Activated CD8-positive, alpha-beta T cell treated with anti-CD3 and anti-CD28 coated beads for 36 hours (primary cell): ENCODE results near the gene RNLS. TPM values are rescaled to one million over a fixed set of nuclear protein-coding genes. Genes with fewer than 3 reads are reported as not detected.

ENCODE experiments used
- ATAC-seq: fragments of 200-7000 bp; cut with Tn5 transposase; one replicate; pipeline ENCODE4 v1.10.0; 2021; ENCODE audit warnings: mild to moderate bottlenecking, moderate library complexity
- CTCF ChIA-PET: fragments of 350-600 bp; sonication (Branson Sonifier 250); formaldehyde crosslinking; loops from one replicate; lab custom pipeline; 2021; ENCODE audit warnings: antibody characterized with exemption; lab: Charles Lee
- POLR2A ChIA-PET: fragments of 350-600 bp; sonication (Branson Sonifier 250); formaldehyde crosslinking; loops from one replicate; lab custom pipeline; 2021; ENCODE audit warnings: antibody characterized with exemption; lab: Charles Lee
- DNase-seq: peaks from one replicate; pipeline ENCODE4 v3.0.0-alpha.2; 2020
- H3K27ac Mint-ChIP-seq: one replicate; pipeline ENCODE4 v1.8.0; 2021; ENCODE audit warnings: mild to moderate bottlenecking, mixed read lengths
- H3K27me3 Mint-ChIP-seq: one replicate; pipeline ENCODE4 v1.8.0; 2021; ENCODE audit warnings: mixed read lengths
- H3K36me3 Mint-ChIP-seq: one replicate; pipeline ENCODE4 v1.8.0; 2021; ENCODE audit warnings: low read depth, mixed read lengths
- H3K4me1 Mint-ChIP-seq: one replicate; pipeline ENCODE4 v1.8.0; 2021; ENCODE audit warnings: low read depth, mixed read lengths
- H3K4me3 Mint-ChIP-seq: one replicate; pipeline ENCODE4 v1.8.0; 2021; ENCODE audit warnings: mild to moderate bottlenecking, moderate library complexity, mixed read lengths
- H3K9me3 Mint-ChIP-seq: one replicate; pipeline ENCODE4 v1.8.0; 2021; ENCODE audit warnings: mixed read lengths
- CTCF ChIP-seq: fragments of 200-600 bp; IDR thresholded peaks from one replicate; pipeline ENCODE4 v1.8.0; 2022; ENCODE audit warnings: antibody characterized with exemption, mild to moderate bottlenecking
- intact Hi-C: fragments of 100-400 bp; cut with micrococcal nuclease; formaldehyde crosslinking; loops from one replicate; pipeline ENCODE4 v1.10.0; 2022
- total RNA-seq, 2 experiments: library from RNA; stranded (reverse); gene quantifications; one replicate each; pipeline ENCODE4 v1.2.3, GENCODE V29; 2021

RNLS gene
- total RNA-seq, 2 experiments from 2014 or later = 4.5 TPM

- no peaks in the 10 kb centered on the region for H3K4me1 Mint-ChIP-seq
Measured at GRCh38 chr10:88473989-88474883, 108.9 kb downstream of the RNLS start.

GRCh38 chr10:88472540-88472939, 110.6 kb downstream of the RNLS start:
- ChIA-PET CTCF (no interaction called here), POLR2A (no interaction called here)
- no peaks in the 10 kb centered on the region for H3K36me3 Mint-ChIP-seq

More at GRCh38 chr10:88473989-88474883, 108.9 kb downstream of the RNLS start:
- H3K4me3 Mint-ChIP-seq = no peak overlapping the region
- no peaks in the 10 kb centered on the region for H3K36me3 Mint-ChIP-seq
- TF ChIP-seq CTCF = no peak
- H3K27ac Mint-ChIP-seq = no peak overlapping the region
- intact Hi-C loops = no loop called here
- no peak for ATAC-seq
- ChIA-PET POLR2A (no interaction called here), CTCF (no interaction called here)
- no peaks in the 10 kb centered on the region for H3K27me3 Mint-ChIP-seq
- no peak for DNase-seq
- H3K9me3 Mint-ChIP-seq = no peaks in the 10 kb centered on the region

GRCh38 chr10:88471899-88472298, 111.2 kb downstream of the RNLS start:
- intact Hi-C loops = no loop called here
- H3K9me3 Mint-ChIP-seq = no peaks in the 10 kb centered on the region
- ATAC-seq (no peak), DNase-seq (no peak)
- H3K27me3 Mint-ChIP-seq = no peaks in the 10 kb centered on the region
- ChIA-PET POLR2A (no interaction called here), CTCF (no interaction called here)
- H3K4me1 Mint-ChIP-seq = no peaks in the 10 kb centered on the region
- H3K36me3 Mint-ChIP-seq = no peaks in the 10 kb centered on the region
- TF ChIP-seq CTCF = no peak
- no peak overlapping the region for H3K27ac Mint-ChIP-seq
- H3K4me3 Mint-ChIP-seq = no peak overlapping the region

More at GRCh38 chr10:88472540-88472939, 110.6 kb downstream of the RNLS start:
- no peak overlapping the region for H3K4me3 Mint-ChIP-seq
- TF ChIP-seq CTCF = no peak
- no peaks in the 10 kb centered on the region for H3K4me1 Mint-ChIP-seq
- DNase-seq = no peak
- H3K9me3 Mint-ChIP-seq = no peaks in the 10 kb centered on the region
- no peak overlapping the region for H3K27ac Mint-ChIP-seq
- ATAC-seq = no peak
- H3K27me3 Mint-ChIP-seq = no peaks in the 10 kb centered on the region
- intact Hi-C loops = no loop called here

GRCh38 chr10:88467835-88468485, 115.2 kb downstream of the RNLS start:
- Mint-ChIP-seq H3K4me3 (no peak overlapping the region), H3K27ac (no peak overlapping the region), H3K27me3 (no peaks in the 10 kb centered on the region), H3K9me3 (no peaks in the 10 kb centered on the region), H3K36me3 (no peaks in the 10 kb centered on the region), H3K4me1 (no peaks in the 10 kb centered on the region)
- CTCF ChIA-PET = interaction anchor here (1.2 kb wide), 1 partner anchor 302 kb away, joined by 3 read pairs; no protein-coding TSS in a partner anchor
- intact Hi-C loops = no loop called here
- ATAC-seq (no peak), DNase-seq (no peak)
- POLR2A ChIA-PET = no interaction called here
- TF ChIP-seq CTCF = no peak

- Mint-ChIP-seq H3K36me3 (no peaks in the 10 kb centered on the region), H3K4me3 (no peak overlapping the region), H3K4me1 (no peaks in the 10 kb centered on the region), H3K9me3 (no peaks in the 10 kb centered on the region), H3K27ac (no peak overlapping the region), H3K27me3 (no peaks in the 10 kb centered on the region)
- ATAC-seq = no peak
- ChIA-PET POLR2A (no interaction called here), CTCF (no interaction called here)
- no peak for TF ChIP-seq CTCF
- intact Hi-C loops = no loop called here
- no peak for DNase-seq
Measured at GRCh38 chr10:88466786-88467185, 116.3 kb downstream of the RNLS start.
